ENCODE results near the gene CLBA1. TPM values are rescaled to one million over a fixed set of nuclear protein-coding genes. Genes with fewer than 3 reads are reported as not detected.

The CLBA1 gene
- total and polyA plus RNA-seq, 2 donors (not counting 1 experiment from before 2014, with no cell fraction given): 11.3 to 11.7 TPM

DNA sequence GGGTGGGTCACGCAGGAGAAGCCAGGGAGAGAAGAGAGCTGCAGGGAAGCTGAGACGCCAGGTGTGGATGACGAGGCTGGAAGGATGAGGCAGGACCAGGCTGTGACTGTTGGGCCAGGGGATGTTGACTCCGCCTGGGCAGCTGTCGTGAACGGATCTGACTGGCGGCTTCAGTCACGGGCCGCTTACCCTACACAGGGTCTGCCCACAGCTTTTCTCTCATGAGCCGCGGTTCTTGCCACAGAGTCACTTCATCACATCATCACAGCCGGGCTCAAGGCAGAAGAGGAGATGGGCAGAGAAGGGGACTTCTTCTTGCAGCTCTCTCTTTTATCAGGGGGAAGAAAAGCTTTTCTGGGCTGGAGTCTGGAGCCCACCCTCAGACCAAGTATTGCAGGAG, 7.7 kb downstream of the CLBA1 start:
- no peaks in the 10 kb centered on the region for H3K27me3 ChIP-seq (ENCODE audit: control insufficient read depth, insufficient read depth, low read length)
- H2AFZ ChIP-seq (ENCODE audit: low read length): no peak overlapping the region
- no peak overlapping the region for H3K9ac ChIP-seq (ENCODE audit: insufficient read depth, low read length)
- DNase-seq (ENCODE audit: low read depth in 2 of 2): no peak
- no peaks in the 10 kb centered on the region for H3K79me2 ChIP-seq (ENCODE audit: control insufficient read depth, insufficient read depth, low read length)
- TF ChIP-seq, protein P1, sequence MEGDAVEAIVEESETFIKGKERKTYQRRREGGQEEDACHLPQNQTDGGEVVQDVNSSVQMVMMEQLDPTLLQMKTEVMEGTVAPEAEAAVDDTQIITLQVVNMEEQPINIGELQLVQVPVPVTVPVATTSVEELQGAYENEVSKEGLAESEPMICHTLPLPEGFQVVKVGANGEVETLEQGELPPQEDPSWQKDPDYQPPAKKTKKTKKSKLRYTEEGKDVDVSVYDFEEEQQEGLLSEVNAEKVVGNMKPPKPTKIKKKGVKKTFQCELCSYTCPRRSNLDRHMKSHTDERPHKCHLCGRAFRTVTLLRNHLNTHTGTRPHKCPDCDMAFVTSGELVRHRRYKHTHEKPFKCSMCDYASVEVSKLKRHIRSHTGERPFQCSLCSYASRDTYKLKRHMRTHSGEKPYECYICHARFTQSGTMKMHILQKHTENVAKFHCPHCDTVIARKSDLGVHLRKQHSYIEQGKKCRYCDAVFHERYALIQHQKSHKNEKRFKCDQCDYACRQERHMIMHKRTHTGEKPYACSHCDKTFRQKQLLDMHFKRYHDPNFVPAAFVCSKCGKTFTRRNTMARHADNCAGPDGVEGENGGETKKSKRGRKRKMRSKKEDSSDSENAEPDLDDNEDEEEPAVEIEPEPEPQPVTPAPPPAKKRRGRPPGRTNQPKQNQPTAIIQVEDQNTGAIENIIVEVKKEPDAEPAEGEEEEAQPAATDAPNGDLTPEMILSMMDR (conservative IDR thresholded peaks at IDR 0.05 in 1 of 2, IDR thresholded peaks at IDR 0.05 in 1 of 2; ENCODE audit: low read depth in 1 of 2, low read length in 2 of 2): no peak
- no peak for TF ChIP-seq EZH2 (IDR thresholded peaks at IDR 0.05; ENCODE audit: low read length, missing control alignments)
- peaks cover 15% of the 10 kb centered on the region for H3K36me3 ChIP-seq (ENCODE audit: control insufficient read depth, insufficient read depth, low read length)
- H3K9me3 ChIP-seq (ENCODE audit: control insufficient read depth, insufficient read depth, low read depth, low read length): no peaks in the 10 kb centered on the region
- H3K4me3 ChIP-seq (replicated peaks in 1 of 4; ENCODE audit: control extremely low read depth in 1 of 4, insufficient read depth in 1 of 4, low read depth in 3 of 4, low read length in 4 of 4): no peak overlapping the region
- H3K4me1 ChIP-seq (ENCODE audit: control insufficient read depth, extremely low read depth, insufficient read depth, low read length): no peaks in the 10 kb centered on the region
- no peaks in the 10 kb centered on the region for H4K20me1 ChIP-seq (ENCODE audit: control insufficient read depth, extremely low read depth, insufficient read depth, low read length)
- H3K4me2 ChIP-seq (ENCODE audit: extremely low read depth, insufficient read depth, low read length): no peak overlapping the region
- no peak overlapping the region for H3K27ac ChIP-seq (ENCODE audit: insufficient read depth, low read length)

DNA sequence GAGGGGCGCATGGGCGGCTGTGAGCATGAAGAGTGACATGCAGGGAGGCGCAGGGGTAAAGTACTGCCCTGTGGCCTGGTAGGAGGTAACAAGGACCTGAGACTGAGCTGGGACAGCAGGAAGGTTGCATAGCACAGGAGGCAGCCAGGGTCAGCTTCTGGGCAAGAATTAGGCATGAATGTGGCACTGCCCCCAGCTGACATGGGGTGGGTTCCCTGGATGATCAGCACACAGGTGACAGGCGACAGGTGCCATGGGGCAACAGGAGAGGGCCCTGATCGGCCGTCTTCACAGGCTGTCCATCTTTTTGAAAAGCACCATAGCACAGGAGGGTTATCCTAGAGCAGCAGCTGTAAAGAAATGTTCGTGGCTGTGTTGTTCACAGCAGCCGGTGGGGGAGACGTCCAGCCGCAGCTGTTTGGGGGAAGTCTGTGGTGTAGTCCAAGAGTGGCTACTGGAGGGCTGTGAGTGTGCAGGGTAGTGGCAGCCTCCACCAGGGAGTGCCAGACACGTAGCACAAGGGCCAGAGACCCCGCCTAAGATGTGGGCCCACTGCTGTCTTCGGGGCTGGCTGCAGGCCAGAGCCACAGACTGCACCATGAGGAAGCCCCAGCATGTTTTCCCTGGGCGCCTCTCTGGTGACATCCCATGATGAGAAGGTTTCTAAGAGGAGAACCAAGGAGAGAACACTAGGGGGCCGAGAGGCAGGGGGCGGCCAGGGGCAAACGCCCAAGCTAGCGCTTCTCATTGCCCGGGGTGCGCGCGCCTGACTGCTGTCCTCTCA, 8.4 kb downstream of the CLBA1 start:
- no peak overlapping the region for H2AFZ ChIP-seq (ENCODE audit: low read length)
- TF ChIP-seq EZH2 (IDR thresholded peaks at IDR 0.05; ENCODE audit: low read length, missing control alignments): no peak
- TF ChIP-seq, protein P1 (conservative IDR thresholded peaks at IDR 0.05 in 1 of 2, IDR thresholded peaks at IDR 0.05 in 1 of 2; ENCODE audit: low read depth in 1 of 2, low read length in 2 of 2): no peak
- no peaks in the 10 kb centered on the region for H4K20me1 ChIP-seq (ENCODE audit: control insufficient read depth, extremely low read depth, insufficient read depth, low read length)
- no peaks in the 10 kb centered on the region for H3K27me3 ChIP-seq (ENCODE audit: control insufficient read depth, insufficient read depth, low read length)
- H3K4me1 ChIP-seq (ENCODE audit: control insufficient read depth, extremely low read depth, insufficient read depth, low read length): no peaks in the 10 kb centered on the region
- H3K9me3 ChIP-seq (ENCODE audit: control insufficient read depth, insufficient read depth, low read depth, low read length): no peaks in the 10 kb centered on the region
- H3K27ac ChIP-seq (ENCODE audit: insufficient read depth, low read length): no peak overlapping the region
- H3K4me2 ChIP-seq (ENCODE audit: extremely low read depth, insufficient read depth, low read length): no peak overlapping the region
- no peak overlapping the region for H3K4me3 ChIP-seq (replicated peaks in 1 of 4; ENCODE audit: control extremely low read depth in 1 of 4, insufficient read depth in 1 of 4, low read depth in 3 of 4, low read length in 4 of 4)
- H3K36me3 ChIP-seq (ENCODE audit: control insufficient read depth, insufficient read depth, low read length): peaks cover 15% of the 10 kb centered on the region
- DNase-seq (ENCODE audit: low read depth in 2 of 2): no peak
- H3K9ac ChIP-seq (ENCODE audit: insufficient read depth, low read length): no peak overlapping the region
- H3K79me2 ChIP-seq (ENCODE audit: control insufficient read depth, insufficient read depth, low read length): no peaks in the 10 kb centered on the region

DNA sequence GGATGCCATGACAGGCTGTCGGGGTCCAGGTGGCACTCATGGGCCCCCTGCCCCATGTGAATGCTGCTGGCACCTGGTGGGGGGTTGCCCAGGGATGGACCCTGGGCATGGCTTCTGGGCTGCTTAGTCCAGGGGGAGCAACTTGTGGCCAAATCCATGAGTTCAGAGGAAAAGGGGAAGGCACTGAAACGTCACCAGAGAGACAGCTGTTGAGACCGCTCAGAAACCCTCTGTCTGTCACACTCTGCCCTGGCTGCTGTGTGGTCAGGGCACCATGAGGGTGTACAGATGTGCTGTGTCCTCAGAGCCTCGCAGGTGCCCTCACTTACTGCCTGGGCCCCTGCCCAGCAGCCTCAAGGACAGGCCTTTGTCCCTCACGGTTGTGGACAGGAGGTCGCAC, 9.4 kb downstream of the CLBA1 start:
- no peak for DNase-seq (ENCODE audit: low read depth in 2 of 2)
- Histone ChIP-seq H3K9ac (ENCODE audit: insufficient read depth, low read length) (no peak overlapping the region), H3K4me2 (ENCODE audit: extremely low read depth, insufficient read depth, low read length) (no peak overlapping the region)

More for the DNA sequence above, 9.4 kb downstream of the CLBA1 start:
- H3K9me3 ChIP-seq (ENCODE audit: control insufficient read depth, insufficient read depth, low read depth, low read length): no peaks in the 10 kb centered on the region
- no peaks in the 10 kb centered on the region for H3K79me2 ChIP-seq (ENCODE audit: control insufficient read depth, insufficient read depth, low read length)
- no peak overlapping the region for H2AFZ ChIP-seq (ENCODE audit: low read length)
- H3K4me1 ChIP-seq (ENCODE audit: control insufficient read depth, extremely low read depth, insufficient read depth, low read length): no peaks in the 10 kb centered on the region
- H4K20me1 ChIP-seq (ENCODE audit: control insufficient read depth, extremely low read depth, insufficient read depth, low read length): no peaks in the 10 kb centered on the region
- H3K27ac ChIP-seq (ENCODE audit: insufficient read depth, low read length): no peak overlapping the region
- TF ChIP-seq, protein P1 (conservative IDR thresholded peaks at IDR 0.05 in 1 of 2, IDR thresholded peaks at IDR 0.05 in 1 of 2; ENCODE audit: low read depth in 1 of 2, low read length in 2 of 2): no peak
- no peak for TF ChIP-seq EZH2 (IDR thresholded peaks at IDR 0.05; ENCODE audit: low read length, missing control alignments)
- H3K36me3 ChIP-seq (ENCODE audit: control insufficient read depth, insufficient read depth, low read length): peaks cover 15% of the 10 kb centered on the region
- H3K4me3 ChIP-seq (replicated peaks in 1 of 4; ENCODE audit: control extremely low read depth in 1 of 4, insufficient read depth in 1 of 4, low read depth in 3 of 4, low read length in 4 of 4): no peak overlapping the region
- H3K27me3 ChIP-seq (ENCODE audit: control insufficient read depth, insufficient read depth, low read length): no peaks in the 10 kb centered on the region

Data from fibroblast of lung (primary cell).